ENCODE data around the gene EGFL8.
A peak's percentile ranks its signal among the peaks of the same experiment; 100 is the strongest.
"Not testable (repeated sequence)": the region's sequence is repeated elsewhere in the genome, so short reads cannot be mapped to it uniquely, and the experiment has no call there.

Gene EGFL8

DNA sequence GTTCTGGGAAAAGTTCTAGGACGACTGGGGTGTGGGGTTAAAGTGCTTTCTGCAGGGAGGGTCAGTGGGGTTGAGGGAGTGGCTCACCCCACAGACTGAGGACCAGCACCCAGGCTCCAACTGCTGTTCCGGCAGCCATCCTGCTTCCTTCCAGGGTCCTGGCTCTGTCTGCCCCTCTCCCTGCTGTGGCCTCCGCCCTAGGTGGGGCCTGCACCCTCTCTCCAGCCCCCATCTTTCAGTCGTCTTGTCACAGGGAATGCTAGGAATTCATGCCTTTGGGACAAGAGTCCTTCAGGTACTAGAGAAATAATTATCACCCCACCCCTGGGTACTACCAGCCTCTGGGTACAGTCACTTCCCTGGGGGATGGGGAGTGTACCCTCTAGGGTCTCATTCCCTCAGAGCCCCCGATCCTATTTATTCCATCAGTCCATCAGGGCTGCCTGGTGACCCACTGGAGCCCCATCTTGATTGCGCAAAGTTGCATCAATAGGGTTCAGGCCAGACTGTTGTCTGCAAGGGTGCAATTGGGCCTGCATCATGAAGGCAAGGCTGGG lies 19.8 kb downstream of the EGFL8 start, which contains the start of gene AGER:
AGER (minus strand) TSS at position 170 of the 557 bp plus-strand sequence; CDS start at position 139, 31 bp downstream.
- Histone ChIP-seq H3K4me3 (ENCODE audit: low read depth, low read length) (no peak within 1 kb of the TSS), H2AFZ (ENCODE audit: low read length, unreplicated experiment) (no peak within 1 kb of the TSS), H3K4me1 (ENCODE audit: control insufficient read depth, insufficient read depth, low read length, unreplicated experiment) (peaks cover 11% of the 10 kb centered on the region), H3K27me3 (ENCODE audit: insufficient read depth, low read length) (no peaks in the 10 kb centered on the region), H3K27ac (ENCODE audit: low read depth, low read length) (peak within 1 kb of the TSS; percentile 64; the same call in 1 of the 2 replicates), H3K79me2 (ENCODE audit: control insufficient read depth, insufficient read depth, low read length, unreplicated experiment) (peaks cover 18% of the 10 kb centered on the region), H3K36me3 (ENCODE audit: insufficient read depth, low read length) (peaks cover 4% of the 10 kb centered on the region; the same call in 1 of the 2 replicates)

DNA sequence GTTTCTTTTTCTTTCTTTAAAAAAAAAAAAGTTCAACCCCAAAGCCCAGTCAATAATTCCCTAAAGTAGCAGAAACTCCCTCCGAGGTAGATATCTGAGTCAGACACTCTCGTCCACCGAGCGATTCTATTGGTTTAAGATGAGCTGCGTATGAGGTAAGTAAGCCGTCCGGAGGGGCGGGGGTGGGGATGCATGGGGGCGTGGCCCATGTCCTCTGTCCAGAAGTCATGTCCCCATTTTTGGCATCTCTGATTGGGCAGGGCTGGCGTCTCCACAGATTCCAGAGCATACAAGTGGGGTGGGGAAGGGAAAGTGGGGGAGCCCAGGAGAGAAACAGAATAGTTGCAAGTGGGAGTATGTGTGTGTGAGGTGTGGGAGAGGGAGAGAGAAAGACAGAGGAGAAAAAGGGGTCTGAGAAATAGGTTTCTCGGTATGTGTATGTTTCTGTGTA lies 21.3 kb downstream of the EGFL8 start:
- not testable (repeated sequence) for H3K36me3 ChIP-seq (ENCODE audit: insufficient read depth, low read length); H3K27me3 ChIP-seq (ENCODE audit: insufficient read depth, low read length); H3K4me3 ChIP-seq (ENCODE audit: low read depth, low read length); H2AFZ ChIP-seq (ENCODE audit: low read length, unreplicated experiment)
- Histone ChIP-seq H3K79me2 (ENCODE audit: control insufficient read depth, insufficient read depth, low read length, unreplicated experiment) (peaks cover 19% of the 10 kb centered on the region), H3K4me1 (ENCODE audit: control insufficient read depth, insufficient read depth, low read length, unreplicated experiment) (peaks cover 11% of the 10 kb centered on the region), H3K27ac (ENCODE audit: low read depth, low read length) (peak overlapping the region; percentile 68)

DNA sequence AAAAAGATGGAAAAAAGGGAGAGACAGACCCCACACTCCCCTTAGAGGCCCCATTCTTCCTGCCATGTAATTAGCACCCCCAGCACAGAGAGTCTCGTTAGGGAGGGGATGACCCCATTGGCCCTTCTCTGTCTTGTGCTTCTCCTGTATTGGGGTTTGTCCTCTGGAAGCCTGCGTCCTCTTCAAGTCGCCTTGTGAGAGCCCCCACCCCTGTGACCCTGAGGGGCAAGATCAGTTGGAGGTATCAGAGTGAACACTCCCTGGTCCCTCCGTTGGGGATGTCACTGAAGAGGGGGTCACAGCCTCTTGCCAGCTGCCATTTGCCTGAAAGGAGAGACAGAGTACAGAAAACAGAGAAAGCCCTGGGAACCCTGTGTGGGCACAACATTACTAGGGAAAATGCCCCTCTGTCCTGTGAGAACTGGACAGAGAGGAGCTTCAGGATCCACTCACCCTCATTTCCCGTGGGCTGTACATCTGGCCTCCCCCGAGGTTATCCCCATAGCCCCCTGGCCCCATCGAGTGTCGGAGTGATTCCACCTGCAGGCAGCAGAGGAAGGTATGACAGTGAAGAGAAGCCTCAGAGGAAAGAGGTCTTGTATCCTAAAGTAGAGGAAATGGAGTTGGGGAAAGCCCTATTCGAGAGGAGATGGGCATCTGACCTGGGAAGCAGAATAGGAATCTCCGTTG lies 21.9 kb downstream of the EGFL8 start:
- peak overlapping the region; percentile 68 for H3K27ac ChIP-seq (ENCODE audit: low read depth, low read length)
- not testable (repeated sequence) for H3K27me3 ChIP-seq (ENCODE audit: insufficient read depth, low read length); H3K4me3 ChIP-seq (ENCODE audit: low read depth, low read length); H3K36me3 ChIP-seq (ENCODE audit: insufficient read depth, low read length); H2AFZ ChIP-seq (ENCODE audit: low read length, unreplicated experiment)
- H3K4me1 ChIP-seq (ENCODE audit: control insufficient read depth, insufficient read depth, low read length, unreplicated experiment), result peaks cover 11% of the 10 kb centered on the region
- H3K79me2 ChIP-seq (ENCODE audit: control insufficient read depth, insufficient read depth, low read length, unreplicated experiment), result peaks cover 19% of the 10 kb centered on the region

DNA sequence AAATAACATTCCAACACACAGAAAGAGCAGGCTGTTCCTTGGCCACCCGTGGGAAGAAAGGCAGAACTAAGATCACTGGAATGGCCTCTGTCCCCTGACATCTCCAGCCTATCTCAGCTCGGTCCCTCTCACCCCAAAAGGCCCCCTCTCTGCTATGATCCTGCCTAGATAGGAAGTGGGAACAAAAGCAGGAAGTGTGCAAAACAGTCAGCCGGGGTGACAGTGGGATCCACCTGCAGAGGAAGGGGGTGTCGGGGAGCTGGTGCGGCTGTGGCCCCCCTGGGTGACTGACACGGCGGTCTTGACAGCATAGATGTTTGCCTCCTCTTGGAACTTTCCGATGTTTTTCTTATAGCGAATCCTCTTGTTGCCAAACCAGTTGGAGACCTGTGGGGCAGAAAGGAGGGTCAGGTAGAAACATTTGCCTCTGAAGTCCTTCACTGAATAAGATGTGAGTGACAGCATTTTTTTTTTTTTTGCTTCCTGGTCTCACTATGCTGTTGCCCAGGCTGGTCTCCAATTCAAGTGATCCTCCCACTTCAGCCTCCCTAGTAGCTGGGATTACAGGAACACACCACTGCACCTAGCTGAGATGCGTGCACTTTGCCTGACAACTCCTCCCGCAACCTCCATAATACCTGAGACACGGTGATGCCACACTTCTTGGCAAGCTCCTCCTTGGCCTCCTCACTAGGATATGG lies 22.8 kb downstream of the EGFL8 start:
- no peak overlapping the region for H2AFZ ChIP-seq (ENCODE audit: low read length, unreplicated experiment)

DNA sequence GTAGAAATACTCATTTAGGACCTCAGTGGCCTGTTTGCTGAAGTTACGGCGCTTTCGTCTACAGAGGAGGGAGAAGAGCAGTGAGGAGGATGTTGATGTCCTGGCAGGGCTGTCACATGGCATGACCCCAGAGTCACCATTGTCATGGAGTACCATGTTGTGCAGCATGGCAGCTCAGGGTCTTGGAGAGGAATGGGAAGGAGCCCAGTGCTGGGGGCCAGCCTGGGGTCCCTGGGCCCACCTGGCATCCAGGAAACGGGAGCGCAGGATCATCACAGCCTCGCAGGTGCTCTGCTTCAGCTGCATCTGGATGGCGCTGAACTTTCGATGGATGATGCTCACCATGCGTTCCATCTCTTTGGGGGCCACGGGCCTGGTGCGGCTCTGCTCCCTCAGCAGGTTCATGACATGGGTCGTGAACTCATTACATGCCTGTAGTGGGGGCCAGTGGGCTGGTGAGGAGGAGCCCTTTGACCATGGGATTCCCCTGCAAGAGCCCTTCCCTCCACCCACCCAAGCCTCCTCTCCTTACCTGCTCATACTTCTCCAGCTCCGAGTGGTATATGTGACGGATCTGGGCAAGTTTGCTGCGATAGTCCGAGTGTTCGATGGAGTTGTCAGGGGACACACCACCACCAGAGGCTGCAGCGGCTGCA lies 23.5 kb downstream of the EGFL8 start:
- H2AFZ ChIP-seq (ENCODE audit: low read length, unreplicated experiment); H3K36me3 ChIP-seq (ENCODE audit: insufficient read depth, low read length); H3K27me3 ChIP-seq (ENCODE audit: insufficient read depth, low read length); H3K27ac ChIP-seq (ENCODE audit: low read depth, low read length): not testable (repeated sequence)
- Histone ChIP-seq H3K79me2 (ENCODE audit: control insufficient read depth, insufficient read depth, low read length, unreplicated experiment) (peaks cover 19% of the 10 kb centered on the region), H3K4me3 (ENCODE audit: low read depth, low read length) (peak overlapping the region; percentile 94), H3K4me1 (ENCODE audit: control insufficient read depth, insufficient read depth, low read length, unreplicated experiment) (peaks cover 21% of the 10 kb centered on the region)

More for the DNA sequence above, 22.8 kb downstream of the EGFL8 start:
- H3K79me2 ChIP-seq (ENCODE audit: control insufficient read depth, insufficient read depth, low read length, unreplicated experiment), result peaks cover 19% of the 10 kb centered on the region
- no peak overlapping the region for H3K4me3 ChIP-seq (ENCODE audit: low read depth, low read length)
- H3K4me1 ChIP-seq (ENCODE audit: control insufficient read depth, insufficient read depth, low read length, unreplicated experiment), result peaks cover 14% of the 10 kb centered on the region
- peak overlapping the region; percentile 68; the same call in 1 of the 2 replicates for H3K27ac ChIP-seq (ENCODE audit: low read depth, low read length)
- no peaks in the 10 kb centered on the region for H3K27me3 ChIP-seq (ENCODE audit: insufficient read depth, low read length)
- H3K36me3 ChIP-seq (ENCODE audit: insufficient read depth, low read length), result peaks cover 4% of the 10 kb centered on the region; the same call in 1 of the 2 replicates

DNA sequence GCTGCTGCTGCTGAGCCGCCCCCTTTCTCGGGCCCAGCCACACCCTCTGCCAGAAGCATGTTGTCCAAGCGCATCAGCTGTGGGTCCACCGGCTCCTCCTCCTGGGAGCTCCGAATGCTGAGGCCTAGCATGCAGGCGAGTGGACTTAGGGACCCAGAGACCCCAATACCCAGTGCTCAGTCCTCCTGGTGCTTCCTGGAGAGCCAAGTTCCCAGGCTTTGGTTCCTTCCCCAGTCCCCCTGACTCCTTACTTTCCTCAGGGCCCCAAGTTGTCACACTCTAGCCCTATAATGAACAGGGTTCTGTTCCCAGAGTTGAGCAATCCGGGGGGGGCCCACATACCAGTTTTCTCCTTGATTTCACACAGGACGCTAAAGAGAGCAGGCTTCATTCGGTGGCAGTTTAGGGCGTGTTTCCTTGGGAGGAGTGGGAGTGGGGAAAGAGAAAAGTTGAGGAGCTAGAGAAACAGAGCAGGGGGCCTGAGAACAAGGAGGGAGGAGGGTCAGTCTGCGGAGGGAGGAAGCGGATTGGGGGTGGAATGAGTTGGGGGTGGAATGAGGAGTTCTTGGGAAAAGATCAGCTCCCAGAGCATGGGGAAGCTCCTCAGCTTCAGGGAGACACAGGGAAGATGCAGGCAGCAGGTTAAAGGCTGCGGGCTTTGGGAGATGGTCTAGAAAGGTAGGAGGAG lies 24.1 kb downstream of the EGFL8 start:
- peaks cover 19% of the 10 kb centered on the region for H3K79me2 ChIP-seq (ENCODE audit: control insufficient read depth, insufficient read depth, low read length, unreplicated experiment)
- H3K4me3 ChIP-seq (ENCODE audit: low read depth, low read length), result peak overlapping the region; percentile 94
- H3K27ac ChIP-seq (ENCODE audit: low read depth, low read length), result peak overlapping the region; percentile 71
- peaks cover 4% of the 10 kb centered on the region; the same call in 1 of the 2 replicates for H3K36me3 ChIP-seq (ENCODE audit: insufficient read depth, low read length)
- H2AFZ ChIP-seq (ENCODE audit: low read length, unreplicated experiment), result no peak overlapping the region
- H3K4me1 ChIP-seq (ENCODE audit: control insufficient read depth, insufficient read depth, low read length, unreplicated experiment), result peaks cover 22% of the 10 kb centered on the region
- H3K27me3 ChIP-seq (ENCODE audit: insufficient read depth, low read length), result no peaks in the 10 kb centered on the region

DNA sequence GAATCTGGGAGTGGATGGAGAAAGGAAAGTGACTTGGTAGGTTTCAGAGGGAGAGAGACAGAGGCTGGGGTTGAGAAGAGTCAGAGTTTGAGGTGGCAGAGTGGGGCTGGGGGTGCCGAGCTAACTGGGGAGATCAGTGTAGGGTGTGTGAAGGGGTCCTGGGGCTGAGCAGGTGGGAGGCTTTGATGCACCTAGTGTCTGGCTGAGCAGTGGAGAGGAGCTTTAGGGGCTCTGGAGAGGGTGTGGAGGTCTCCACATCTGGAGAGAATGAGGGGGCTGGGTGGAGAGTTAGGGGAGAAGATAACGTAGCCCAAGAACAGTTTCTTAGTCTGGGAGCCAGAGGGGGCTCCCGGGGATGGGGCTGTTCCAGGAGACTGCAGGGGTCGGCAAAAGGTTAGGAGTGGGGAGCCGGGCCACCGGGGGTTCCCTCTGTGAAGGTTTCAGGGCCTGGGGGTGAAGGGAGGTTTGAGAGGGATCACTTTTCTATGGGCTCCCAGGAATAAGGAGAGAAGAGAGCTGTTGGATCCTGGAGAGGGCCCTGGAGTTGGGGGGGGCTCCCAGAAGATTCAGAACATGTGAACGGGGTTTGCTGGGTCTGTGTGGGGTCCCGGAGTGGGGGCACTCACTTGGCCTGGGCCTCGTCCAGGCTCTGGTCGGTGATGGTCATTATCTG lies 24.8 kb downstream of the EGFL8 start:
- Histone ChIP-seq H3K36me3 (ENCODE audit: insufficient read depth, low read length) (peaks cover 4% of the 10 kb centered on the region; the same call in 1 of the 2 replicates), H3K27me3 (ENCODE audit: insufficient read depth, low read length) (no peaks in the 10 kb centered on the region), H3K27ac (ENCODE audit: low read depth, low read length) (peak overlapping the region; percentile 71), H2AFZ (ENCODE audit: low read length, unreplicated experiment) (no peak overlapping the region), H3K4me3 (ENCODE audit: low read depth, low read length) (peak overlapping the region; percentile 94), H3K4me1 (ENCODE audit: control insufficient read depth, insufficient read depth, low read length, unreplicated experiment) (peaks cover 20% of the 10 kb centered on the region), H3K79me2 (ENCODE audit: control insufficient read depth, insufficient read depth, low read length, unreplicated experiment) (peaks cover 19% of the 10 kb centered on the region)

DNA sequence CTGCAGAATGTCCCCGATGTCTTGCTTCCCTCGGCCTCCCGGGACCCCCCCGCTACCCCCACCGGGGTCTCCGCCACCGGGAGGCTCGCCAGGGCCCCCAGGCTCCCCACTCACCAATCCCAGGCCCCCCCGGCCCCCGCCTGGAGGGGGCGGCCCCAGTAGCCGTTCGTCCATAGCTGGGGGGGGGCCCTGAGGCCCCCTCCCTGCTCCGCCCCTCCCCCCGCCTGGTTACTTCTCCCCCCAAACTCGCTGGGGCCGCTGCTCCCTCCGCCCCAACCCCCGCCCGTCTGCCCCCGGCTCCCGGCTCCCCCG lies 25.3 kb downstream of the EGFL8 start:
- H3K27me3 ChIP-seq (ENCODE audit: insufficient read depth, low read length), result no peaks in the 10 kb centered on the region
- H3K27ac ChIP-seq (ENCODE audit: low read depth, low read length), result peak overlapping the region; percentile 71
- peak overlapping the region; percentile 94 for H3K4me3 ChIP-seq (ENCODE audit: low read depth, low read length)
- peaks cover 19% of the 10 kb centered on the region for H3K4me1 ChIP-seq (ENCODE audit: control insufficient read depth, insufficient read depth, low read length, unreplicated experiment)
- H2AFZ ChIP-seq (ENCODE audit: low read length, unreplicated experiment), result no peak overlapping the region
- peaks cover 4% of the 10 kb centered on the region; the same call in 1 of the 2 replicates for H3K36me3 ChIP-seq (ENCODE audit: insufficient read depth, low read length)
- H3K79me2 ChIP-seq (ENCODE audit: control insufficient read depth, insufficient read depth, low read length, unreplicated experiment), result peaks cover 19% of the 10 kb centered on the region

DNA sequence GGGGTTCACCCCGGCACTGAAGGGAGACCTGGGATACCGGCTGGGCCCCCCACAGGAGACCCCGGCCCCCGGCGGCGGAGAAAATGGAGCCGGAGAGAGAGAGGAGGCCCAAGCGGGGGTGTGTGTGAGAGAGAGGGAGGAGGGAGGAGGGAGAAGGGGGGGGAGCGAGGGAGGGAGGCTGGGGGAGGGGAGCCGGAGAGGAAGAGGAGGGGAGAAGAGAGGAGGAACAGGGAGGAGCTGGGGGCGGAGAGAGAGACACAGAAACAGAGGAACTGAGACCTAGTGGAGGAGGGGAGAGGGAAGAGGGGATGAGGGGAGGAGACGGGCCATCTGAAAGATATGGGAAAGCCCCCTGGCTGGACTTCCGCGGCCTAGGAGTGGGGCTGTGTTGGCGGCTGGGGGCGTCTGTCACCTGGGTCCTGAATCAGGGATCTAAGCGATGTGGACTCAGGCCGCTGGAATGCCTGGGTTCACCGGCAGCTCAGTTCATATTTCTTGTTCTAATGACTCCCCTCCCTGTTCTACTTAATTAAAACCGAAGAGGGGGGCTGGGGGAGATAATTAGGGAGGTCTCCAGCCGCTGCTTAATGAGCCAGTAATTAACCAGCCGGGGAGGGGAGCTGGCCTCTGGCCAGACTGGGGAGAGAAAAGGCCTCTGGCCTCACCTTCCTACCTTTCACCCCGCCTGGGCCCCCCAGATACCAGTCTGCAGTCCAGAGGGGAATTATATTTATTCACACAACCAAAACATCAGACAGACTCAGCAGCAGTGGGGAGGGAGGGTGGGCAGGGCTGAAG lies 25.9 kb downstream of the EGFL8 start, which contains the start of gene PBX2:
PBX2 (minus strand) TSS at position 149 of the 798 bp plus-strand sequence. CDS start 287 bp downstream, outside the sequence.
- H3K4me1 ChIP-seq (ENCODE audit: control insufficient read depth, insufficient read depth, low read length, unreplicated experiment), result peaks cover 21% of the 10 kb centered on the region
- H3K4me3 ChIP-seq (ENCODE audit: low read depth, low read length), result peak within 1 kb of the TSS; percentile 94
- peaks cover 4% of the 10 kb centered on the region; the same call in 1 of the 2 replicates for H3K36me3 ChIP-seq (ENCODE audit: insufficient read depth, low read length)
- H3K27me3 ChIP-seq (ENCODE audit: insufficient read depth, low read length), result no peaks in the 10 kb centered on the region
- peak within 1 kb of the TSS; percentile 71 for H3K27ac ChIP-seq (ENCODE audit: low read depth, low read length)
- peaks cover 19% of the 10 kb centered on the region for H3K79me2 ChIP-seq (ENCODE audit: control insufficient read depth, insufficient read depth, low read length, unreplicated experiment)
- peak within 1 kb of the TSS; percentile 76 for H2AFZ ChIP-seq (ENCODE audit: low read length, unreplicated experiment)

Data from ACC112 (cell line).